NCI-H2107 treated with DMSO at 0.1 percent for 48 hours (cell line): Measurements from ENCODE around the gene NBEAL2.
"Not testable (repeated sequence)": the region's sequence is repeated elsewhere in the genome, so short reads cannot be mapped to it uniquely, and the experiment has no call there.

ENCODE experiments used
- DNase-seq: peaks from one replicate; lab custom pipeline; 2025; ENCODE audit not compliant: unreplicated experiment; lab: John Stamatoyannopoulos, UW

The NBEAL2 gene

GRCh38 chr3:47009225-47010110 is 30.0 kb downstream of the NBEAL2 start:
- peak; percentile 20 for DNase-seq

- no peak for DNase-seq
These were observed 30.7 kb downstream of the NBEAL2 start for GRCh38 chr3:47010111-47010712.

DNA sequence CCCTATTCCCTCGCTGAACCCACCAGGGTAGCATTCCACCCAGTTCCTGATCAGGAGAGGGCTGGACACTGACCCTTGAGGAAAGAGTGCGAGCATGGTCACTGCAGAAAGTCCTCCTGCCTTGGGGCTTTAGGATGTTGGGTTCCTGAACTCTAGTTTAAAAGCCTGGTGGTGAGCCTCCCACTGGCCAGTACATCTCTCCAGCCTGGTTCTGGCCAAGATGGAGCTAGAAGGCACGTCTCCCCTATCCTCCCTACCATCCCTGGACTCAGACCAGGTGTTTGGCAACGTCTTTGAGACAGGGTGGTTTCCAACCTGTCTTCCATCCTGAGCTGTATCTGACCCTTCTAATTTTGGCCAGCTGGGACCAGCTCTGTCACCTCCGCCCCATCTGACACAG is 31.4 kb downstream of the NBEAL2 start:
- no peak for DNase-seq

DNA sequence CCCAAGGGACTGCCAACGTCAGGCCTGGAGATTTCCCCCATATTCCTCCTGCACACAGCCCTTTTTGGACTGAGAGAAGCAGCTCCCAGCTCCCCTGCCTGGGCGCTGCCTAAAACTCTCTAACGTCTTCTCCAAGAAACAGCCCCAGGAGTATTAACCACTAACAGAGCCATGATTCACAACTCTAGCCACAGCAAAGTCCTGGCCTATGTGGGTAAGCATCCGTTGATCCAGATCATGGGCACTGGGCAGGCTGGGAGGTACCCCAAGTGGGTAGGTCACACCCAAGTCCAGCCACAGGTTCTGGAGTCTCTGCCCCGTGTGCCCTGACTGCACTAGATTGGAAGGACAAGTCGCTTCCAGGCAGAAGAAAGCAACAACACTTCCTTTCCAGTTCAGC is 31.9 kb downstream of the NBEAL2 start:
- DNase-seq = no peak

GRCh38 chr3:47012342-47013230 is 33.1 kb downstream of the NBEAL2 start:
- no peak for DNase-seq

DNA sequence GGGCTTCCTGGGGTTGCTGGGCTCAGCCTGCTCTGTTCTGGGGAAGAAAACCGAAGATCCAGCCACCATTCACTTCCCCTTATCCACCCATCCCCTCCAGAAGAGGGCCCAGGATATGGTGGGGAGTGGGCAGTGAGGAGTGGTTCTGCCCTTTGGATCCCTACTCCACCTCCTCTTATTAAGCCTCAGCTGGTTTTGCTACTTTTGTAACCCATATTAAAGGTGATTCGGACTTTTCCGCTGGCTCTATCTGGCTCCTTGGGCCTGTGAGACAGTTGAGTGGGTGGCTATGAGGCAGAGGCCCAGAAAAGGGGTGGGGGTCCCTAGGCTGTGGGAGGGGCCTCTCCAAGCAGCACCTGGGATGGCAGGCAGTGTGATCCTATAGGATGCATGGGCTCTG is 33.8 kb downstream of the NBEAL2 start:
- DNase-seq = no peak

DNA sequence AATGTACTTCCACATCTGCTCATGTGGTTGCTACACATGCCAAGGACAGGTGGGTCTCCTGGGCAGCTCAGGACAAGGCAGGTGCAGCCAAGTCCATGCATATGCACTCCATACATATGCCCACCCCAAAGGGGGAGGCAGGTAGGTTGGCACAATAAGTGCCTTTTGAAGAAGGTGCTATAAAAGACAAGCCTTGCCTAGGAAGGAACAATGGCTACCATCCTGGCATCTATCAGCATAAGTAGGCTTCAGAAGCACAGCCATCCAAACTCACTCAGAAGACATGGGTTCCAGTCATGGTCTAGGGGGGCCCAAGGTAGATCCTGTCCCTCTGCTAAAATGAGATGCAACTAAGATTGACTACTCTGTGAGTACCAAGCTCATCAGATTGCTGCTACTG is 34.6 kb downstream of the NBEAL2 start:
- DNase-seq = no peak

DNA sequence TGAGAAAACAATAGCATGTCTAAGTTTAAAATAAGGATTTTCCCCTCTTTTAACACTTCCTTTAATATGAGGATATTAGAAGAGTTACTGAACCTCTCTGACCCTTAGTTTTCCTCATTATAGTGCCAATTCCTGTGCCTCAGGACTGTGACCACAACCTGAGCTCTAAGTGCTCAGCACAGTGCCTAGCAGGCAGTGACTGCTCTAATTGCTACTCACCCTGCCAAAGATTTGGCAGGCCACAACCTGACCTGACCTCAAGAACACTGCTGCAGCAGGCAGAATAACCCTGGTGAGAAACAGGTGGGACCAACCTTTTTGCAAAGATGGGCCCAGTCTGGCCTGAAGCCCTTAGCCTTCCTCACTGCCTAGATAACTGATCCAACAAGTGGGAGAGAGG is 35.7 kb downstream of the NBEAL2 start:
- DNase-seq = no peak

DNA sequence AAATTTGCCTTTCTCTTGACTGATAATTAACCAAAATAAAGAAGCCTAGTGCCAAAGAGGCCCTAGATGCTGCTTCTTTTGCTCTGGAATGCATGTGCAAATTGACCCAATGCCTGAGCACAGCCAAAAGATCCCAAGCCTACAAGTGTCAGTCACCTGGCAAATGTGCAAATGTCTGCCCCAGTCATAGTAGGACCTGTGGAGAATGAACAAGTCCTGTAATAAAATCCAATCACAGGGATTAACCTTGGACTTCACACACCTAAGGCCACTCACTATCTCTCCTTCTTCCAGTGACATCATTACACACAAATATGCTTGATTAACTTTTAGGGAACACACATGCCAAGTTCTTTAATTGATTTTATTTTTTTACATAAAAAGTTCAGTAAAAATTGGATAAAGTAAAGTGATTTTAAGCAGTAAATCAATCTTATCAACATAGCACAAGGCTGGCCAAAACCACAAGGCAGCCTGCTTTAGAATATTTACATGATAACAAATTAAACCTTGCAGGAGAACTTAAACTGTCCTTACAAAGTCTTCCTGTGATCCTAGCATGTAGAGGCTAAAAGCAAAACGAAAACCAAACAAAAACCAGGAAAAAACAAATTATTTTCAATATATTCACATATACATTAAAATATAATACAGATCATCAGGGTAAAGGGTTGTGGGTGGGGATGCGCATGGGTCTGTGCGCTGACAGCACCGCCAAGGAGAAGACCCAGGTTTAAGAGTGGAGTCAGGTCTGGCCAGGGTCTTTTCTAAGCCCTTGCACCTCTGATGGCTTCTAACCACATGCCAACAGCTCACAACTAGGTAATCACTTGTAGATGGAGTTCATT is 36.8 kb downstream of the NBEAL2 start:
- DNase-seq = no peak

- DNase-seq = no peak
These were observed 37.5 kb downstream of the NBEAL2 start for GRCh38 chr3:47016934-47017435.

GRCh38 chr3:47017504-47018268 is 38.2 kb downstream of the NBEAL2 start:
- DNase-seq = peak; percentile 0

DNA sequence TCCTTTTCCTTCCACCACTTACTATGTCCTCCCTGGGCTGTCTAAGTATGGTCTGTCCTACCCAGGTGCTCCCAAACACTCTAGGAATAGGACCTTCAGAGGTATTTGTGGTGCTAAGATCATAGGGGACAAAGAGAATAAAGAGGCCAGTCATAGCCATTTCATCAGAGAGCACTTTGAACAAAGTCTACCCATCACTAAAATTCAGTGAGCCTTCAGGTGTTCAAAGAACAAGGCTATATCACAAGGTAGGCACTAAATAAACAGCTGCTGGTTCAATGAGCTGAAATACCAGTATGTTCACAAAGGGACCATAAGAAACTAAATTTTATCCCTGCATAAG is 38.8 kb downstream of the NBEAL2 start:
- no peak for DNase-seq

DNA sequence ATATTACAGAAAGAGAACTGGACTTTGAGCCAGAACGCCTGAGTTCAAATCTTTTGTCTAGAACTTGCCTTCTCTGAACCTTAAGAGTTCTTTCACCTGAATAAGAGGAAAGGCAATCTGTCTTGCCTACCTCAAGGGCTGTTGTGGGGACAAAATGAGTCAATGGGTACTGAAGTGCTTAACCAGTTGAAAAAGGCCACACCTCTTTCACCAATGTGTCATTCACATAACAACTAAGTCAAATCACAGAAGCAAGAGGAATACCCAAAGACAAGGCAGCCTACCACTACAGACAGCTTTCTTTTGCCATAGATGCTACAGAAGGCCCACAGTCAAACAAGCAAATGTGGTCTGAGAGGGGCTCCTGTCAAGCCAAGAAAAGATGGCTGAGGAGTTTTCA is 39.7 kb downstream of the NBEAL2 start:
- DNase-seq = no peak

DNA sequence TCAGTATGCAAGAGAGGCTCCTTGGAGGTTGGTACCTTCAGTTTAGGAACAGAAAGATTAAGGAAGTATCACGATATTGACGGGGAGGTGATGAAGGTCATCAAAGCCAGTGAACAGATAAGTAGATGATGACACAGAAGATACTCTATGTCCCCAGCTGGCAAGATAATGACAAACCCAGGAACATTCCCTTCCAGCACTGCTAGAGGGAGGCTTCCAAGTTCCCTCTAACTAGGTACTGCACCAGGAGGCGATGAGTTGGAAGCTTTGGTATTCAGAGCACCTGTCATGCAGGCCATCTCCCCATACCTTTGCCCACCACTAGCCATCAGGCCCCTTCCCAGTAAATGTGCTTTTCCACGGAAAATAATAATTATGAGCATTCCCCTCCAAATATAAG is 40.8 kb downstream of the NBEAL2 start:
- DNase-seq = no peak

DNA sequence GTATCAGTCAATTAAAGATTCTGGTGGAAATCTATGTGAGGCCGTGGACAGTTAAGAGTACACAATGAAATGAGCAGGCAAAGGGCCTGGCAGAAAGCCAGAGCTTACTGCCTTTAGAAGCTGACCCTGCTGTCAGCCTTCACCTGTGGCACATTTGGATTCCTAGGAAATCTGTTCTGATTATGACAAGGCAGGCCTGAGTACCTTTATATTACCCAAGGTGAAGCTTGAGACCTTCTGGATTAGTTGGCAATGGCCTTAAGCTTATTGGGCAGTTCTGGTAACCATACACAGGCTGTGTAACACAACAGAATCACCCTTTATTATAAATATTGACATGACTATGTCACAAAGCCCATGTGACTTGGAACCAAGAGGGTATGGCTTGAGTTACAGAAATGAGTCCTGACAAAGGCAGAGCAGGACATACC is 43.2 kb downstream of the NBEAL2 start:
- DNase-seq = peak; percentile 0

DNA sequence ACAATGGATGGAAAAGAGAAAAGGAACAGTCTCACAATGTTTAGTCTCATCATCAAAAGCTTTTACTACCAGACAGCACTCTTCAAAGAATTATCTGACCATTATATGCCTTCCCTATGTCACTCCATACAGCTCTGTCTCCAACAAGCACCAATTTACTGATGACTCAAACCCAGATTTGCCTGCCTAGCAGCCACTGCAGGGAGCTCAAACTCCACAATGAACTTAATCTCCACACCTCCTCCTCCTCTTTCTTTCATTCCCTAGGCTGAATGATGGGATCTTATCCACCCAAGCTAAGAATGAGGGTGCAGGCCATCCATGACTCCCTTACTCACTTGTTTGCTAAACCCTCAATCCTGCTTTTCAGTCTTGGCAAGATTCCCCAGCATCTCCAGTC is 45.5 kb downstream of the NBEAL2 start:
- no peak for DNase-seq

DNA sequence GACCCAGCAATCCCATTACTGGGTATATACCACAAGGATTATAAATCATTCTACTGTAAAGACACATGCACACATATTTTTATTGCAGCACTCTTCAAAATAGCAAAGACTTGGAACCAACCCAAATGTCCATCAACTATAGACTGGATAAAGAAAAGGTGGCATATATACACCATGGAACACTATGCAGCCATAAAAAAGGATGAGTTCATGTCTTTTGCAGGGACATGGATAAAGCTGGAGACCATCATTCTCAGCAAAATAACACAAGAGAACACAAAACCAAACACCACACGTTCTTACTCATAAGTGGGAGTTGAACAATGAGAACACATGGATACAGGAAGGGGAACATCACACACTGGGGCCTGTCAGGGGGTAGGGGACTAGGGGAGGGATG is 47.0 kb downstream of the NBEAL2 start:
- DNase-seq = not testable (repeated sequence)

GRCh38 chr3:47028146-47028545 is 48.7 kb downstream of the NBEAL2 start:
- no peak for DNase-seq

- DNase-seq = no peak
These were observed 49.2 kb downstream of the NBEAL2 start for GRCh38 chr3:47028667-47029066.

GRCh38 chr3:47031041-47031440 is 51.6 kb downstream of the NBEAL2 start:
- not testable (repeated sequence) for DNase-seq
